Hepatocyte (in vitro differentiated cells): ENCODE measurements around the gene RGPD8.

Experiments used
- EZH2 ChIP-seq: fragments of 200-600 bp; sonication (generic); IDR thresholded peaks from 2 replicates; pipeline ENCODE4 v1.6.1; 2016; ENCODE audit warnings: antibody characterized with exemption, mild to moderate bottlenecking, borderline replicate concordance
- TF ChIP-seq, protein P1 (sequence below): fragments of 200-600 bp; sonication (generic); IDR thresholded peaks from 2 replicates; pipeline ENCODE4 v1.5.1; 2016; ENCODE audit warnings: antibody characterized with exemption, mild to moderate bottlenecking; ENCODE audit not compliant: poor library complexity

DNA sequence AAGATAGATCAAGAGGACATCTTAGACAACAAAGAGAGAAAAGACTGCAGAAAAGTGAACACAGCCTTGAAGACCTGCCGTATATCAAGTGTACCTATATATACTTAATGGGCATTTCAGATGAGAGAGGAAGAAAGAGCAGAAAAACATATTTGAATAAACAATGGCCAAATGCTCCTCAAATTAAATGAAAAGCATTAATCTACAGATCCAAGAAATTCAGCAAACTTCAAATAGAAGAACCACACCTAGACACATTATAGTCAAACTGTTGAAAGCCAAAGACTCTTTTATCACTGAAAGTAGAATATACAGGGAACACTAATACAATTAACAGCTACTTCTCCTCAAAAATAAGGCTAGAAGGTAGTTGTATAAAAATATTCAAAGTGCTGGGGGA, 29.8 kb upstream of the RGPD8 start:
- TF ChIP-seq, protein P1, sequence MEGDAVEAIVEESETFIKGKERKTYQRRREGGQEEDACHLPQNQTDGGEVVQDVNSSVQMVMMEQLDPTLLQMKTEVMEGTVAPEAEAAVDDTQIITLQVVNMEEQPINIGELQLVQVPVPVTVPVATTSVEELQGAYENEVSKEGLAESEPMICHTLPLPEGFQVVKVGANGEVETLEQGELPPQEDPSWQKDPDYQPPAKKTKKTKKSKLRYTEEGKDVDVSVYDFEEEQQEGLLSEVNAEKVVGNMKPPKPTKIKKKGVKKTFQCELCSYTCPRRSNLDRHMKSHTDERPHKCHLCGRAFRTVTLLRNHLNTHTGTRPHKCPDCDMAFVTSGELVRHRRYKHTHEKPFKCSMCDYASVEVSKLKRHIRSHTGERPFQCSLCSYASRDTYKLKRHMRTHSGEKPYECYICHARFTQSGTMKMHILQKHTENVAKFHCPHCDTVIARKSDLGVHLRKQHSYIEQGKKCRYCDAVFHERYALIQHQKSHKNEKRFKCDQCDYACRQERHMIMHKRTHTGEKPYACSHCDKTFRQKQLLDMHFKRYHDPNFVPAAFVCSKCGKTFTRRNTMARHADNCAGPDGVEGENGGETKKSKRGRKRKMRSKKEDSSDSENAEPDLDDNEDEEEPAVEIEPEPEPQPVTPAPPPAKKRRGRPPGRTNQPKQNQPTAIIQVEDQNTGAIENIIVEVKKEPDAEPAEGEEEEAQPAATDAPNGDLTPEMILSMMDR = no peak
- no peak for TF ChIP-seq EZH2
